GM19023 (cell line): Measurements from ENCODE around the gene NPIPA2.
"Not testable (repeated sequence)": the region's sequence is repeated elsewhere in the genome, so short reads cannot be mapped to it uniquely, and the experiment has no call there.

Experiments
- ATAC-seq: cut with Tn5 transposase; IDR thresholded peaks from one replicate; pipeline ENCODE4 v1.9.1; 2021; ENCODE audit warnings: mild to moderate bottlenecking, moderate library complexity; ENCODE audit not compliant: unreplicated experiment

The NPIPA2 gene

GRCh38 chr16:14742273-14743128 lies at the start of gene NPIPA2:
NPIPA2 (plus strand) TSS chr16:14742533; CDS start chr16:14748066, 5,533 bp downstream.
- ATAC-seq, result peak; percentile 98

DNA sequence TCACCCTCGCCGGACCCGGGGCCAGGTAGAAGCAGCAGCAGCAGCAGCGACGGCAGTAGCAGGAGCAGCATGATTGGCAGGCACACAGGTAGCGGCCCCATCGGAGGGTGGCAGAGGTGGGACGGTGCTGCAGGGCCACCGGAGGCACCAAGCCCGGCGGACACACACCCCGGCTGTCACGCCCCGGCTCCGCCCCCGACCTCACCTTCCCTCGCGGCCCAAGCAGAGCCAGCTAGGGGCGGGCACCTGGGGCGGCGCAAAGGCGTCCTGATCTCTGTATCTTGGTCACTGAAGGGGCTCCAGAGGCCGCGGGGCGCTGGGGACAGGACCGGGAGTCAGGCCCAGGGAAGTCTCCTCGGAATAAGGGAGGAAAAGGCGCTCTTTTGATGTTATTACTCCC lies 48.2 kb upstream of the NPIPA2 start, which contains the start of gene PLA2G10:
PLA2G10 (minus strand) TSS at position 180 of the 400 bp plus-strand sequence; CDS start at position 101, 79 bp downstream.
- ATAC-seq, result not testable (repeated sequence)

GRCh38 chr16:14701859-14702258 lies 40.5 kb upstream of the NPIPA2 start:
- not testable (repeated sequence) for ATAC-seq

DNA sequence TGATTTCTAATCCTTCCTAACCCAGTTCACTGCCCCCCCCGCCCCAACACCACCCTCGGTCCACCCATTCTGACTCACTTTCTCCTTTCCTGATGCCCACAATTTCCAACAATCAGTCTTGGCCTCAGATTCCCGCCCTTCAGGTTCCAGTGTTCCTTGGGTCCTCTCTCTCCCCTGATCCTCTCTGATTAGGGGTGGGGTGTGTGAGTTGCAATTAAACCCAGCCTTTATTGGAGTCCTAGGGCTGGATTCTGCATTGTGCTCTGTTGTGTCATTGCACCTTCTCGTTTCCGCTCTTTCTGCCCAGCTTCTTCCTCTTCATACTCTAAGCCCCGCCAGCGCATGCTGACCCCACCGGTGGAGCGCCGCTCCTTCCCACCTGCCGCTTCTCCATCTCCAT lies 39.7 kb upstream of the NPIPA2 start:
- ATAC-seq, result not testable (repeated sequence)

DNA sequence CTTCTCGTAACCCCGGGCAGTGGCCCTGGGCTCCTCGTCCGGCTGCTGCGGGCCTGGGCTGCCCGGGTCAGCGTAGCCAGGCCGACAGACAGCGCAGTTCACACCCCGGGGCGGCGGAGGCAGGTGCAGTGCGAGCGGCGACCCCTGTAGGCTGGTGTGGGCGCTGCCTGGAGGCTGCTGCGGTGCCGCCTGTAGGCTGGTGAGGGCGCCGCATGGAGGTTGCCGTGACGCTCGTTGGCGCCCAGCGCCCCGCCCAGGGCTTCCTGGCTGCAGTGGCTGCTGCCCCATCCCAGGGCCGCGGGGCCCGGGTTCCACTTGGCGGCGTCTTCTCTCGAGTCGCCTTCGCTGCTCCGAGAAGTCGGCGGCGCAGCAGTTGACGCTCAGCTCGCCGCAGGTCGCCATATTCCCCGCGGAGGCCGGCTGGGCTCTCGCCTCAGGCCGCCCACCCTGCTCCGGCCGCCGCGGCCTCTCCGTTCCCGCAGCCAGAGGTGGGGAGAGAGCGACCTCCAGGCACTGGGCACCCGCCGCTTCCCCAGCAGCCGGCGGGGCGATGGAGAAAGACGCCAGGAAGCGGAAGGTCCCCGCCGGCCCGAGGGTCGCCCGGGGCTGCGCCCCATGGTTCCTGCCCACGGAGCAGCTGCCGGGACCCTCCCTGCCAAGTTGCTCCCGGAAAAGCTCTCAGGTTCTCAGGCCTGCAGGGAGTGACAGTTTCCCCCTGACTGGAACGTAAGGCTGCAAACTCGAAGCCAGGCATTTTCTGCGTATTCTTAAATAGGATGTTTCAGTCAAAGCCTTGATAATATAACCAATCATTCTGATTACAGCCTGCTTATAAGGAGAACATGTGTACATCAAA lies 38.9 kb upstream of the NPIPA2 start, which contains the start of gene NPIPA3:
NPIPA3 (plus strand) TSS at position 256 of the 856 bp plus-strand sequence. CDS start 5,533 bp downstream, outside the sequence.
- ATAC-seq, result peak; percentile 98

- not testable (repeated sequence) for ATAC-seq
Observed at GRCh38 chr16:14733233-14733632, 9.1 kb upstream of the NPIPA2 start.

GRCh38 chr16:14740832-14741385 lies 1.4 kb upstream of the NPIPA2 start:
- ATAC-seq, result not testable (repeated sequence)

DNA sequence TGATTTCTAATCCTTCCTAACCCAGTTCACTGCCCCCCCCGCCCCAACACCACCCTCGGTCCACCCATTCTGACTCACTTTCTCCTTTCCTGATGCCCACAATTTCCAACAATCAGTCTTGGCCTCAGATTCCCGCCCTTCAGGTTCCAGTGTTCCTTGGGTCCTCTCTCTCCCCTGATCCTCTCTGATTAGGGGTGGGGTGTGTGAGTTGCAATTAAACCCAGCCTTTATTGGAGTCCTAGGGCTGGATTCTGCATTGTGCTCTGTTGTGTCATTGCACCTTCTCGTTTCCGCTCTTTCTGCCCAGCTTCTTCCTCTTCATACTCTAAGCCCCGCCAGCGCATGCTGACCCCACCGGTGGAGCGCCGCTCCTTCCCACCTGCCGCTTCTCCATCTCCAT lies 539 bp upstream of the NPIPA2 start:
- ATAC-seq, result not testable (repeated sequence)

GRCh38 chr16:14773654-14774053 lies 31.3 kb downstream of the NPIPA2 start:
- ATAC-seq, result not testable (repeated sequence)

DNA sequence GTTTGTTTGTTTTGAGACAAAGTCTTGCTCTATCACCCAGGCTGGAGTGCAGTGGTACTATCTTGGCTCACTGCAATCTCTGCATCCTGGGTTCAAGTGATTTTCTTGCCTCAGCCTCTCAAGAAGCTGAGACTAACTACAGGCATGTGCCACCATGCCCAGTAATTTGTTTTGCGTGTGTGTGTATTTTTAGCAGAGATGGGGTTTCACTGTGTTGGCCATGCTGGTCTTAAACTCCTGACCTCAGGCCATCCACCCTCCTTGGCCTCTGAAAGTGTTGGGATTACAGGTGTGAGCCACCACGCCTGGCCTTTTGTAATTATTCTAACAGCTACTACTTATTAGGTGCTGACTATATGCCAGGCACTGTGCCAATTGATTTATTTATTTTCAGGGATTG lies 33.3 kb downstream of the NPIPA2 start:
- ATAC-seq, result not testable (repeated sequence)

GRCh38 chr16:14776763-14777162 lies 34.4 kb downstream of the NPIPA2 start:
- ATAC-seq, result not testable (repeated sequence)

- not testable (repeated sequence) for ATAC-seq
Observed at GRCh38 chr16:14779368-14779877, 37.1 kb downstream of the NPIPA2 start.

GRCh38 chr16:14786180-14786579 lies 43.8 kb downstream of the NPIPA2 start:
- not testable (repeated sequence) for ATAC-seq

- not testable (repeated sequence) for ATAC-seq
Observed at GRCh38 chr16:14789577-14789976, 47.2 kb downstream of the NPIPA2 start.

GRCh38 chr16:14790320-14790956 lies 48.1 kb downstream of the NPIPA2 start:
- not testable (repeated sequence) for ATAC-seq

DNA sequence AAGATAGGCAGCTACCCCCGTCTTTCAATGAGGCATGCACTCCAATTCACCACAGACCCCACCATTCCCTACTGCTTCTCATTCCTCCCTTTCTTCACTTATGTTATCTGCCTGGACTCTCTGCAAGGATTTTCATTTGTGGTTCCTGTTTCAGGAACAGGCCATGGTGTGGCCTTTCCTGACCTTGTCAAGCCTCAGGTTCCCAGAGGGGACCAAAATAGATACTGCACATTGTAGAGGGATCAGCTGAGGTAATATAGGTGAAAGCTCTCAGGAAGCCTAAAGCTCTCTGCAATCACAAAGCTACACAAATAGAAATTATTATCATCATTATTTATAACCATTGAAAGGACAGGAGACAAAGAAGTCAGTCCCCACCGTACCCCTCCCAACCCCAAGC lies 50.6 kb downstream of the NPIPA2 start:
- not testable (repeated sequence) for ATAC-seq

DNA sequence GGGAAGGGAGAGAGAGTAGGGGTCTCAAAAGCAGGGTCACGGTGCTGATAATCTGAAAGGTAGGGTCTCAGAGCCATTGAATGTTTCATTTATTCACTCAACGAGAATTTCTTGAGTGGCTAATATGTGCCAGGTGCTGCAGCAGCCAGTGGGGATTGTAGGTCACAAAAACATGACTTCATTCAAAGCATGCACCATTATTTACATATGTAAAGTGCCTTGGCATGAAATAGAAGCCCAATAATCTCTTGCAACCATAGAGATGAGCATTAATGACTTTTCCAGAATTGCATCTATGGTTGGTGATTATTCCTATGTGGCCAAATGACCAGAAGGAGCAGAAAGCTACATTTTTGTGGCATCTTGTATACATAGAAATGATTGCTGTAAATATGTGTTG lies 55.2 kb downstream of the NPIPA2 start:
- not testable (repeated sequence) for ATAC-seq

DNA sequence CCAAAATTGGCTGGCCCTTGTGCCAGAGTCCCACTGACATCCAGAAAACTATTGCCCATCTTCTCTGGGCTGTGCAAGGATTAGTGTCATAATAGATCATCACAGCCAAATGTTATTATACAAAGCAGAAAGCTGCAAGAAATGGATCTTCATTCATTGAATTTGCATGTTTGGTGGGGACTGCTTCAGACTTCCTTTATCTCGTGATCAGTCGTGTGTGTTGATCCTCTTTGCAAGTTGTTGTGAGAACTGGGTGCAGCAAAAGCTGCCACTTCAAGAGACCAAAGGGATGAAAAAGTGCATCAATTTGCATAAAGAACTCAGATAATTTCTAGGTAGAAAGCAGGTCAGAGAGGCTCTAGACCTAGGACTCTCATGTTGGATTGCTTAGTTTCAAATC lies 61.2 kb downstream of the NPIPA2 start:
- not testable (repeated sequence) for ATAC-seq

GRCh38 chr16:14807184-14807678 lies 64.9 kb downstream of the NPIPA2 start:
- not testable (repeated sequence) for ATAC-seq

DNA sequence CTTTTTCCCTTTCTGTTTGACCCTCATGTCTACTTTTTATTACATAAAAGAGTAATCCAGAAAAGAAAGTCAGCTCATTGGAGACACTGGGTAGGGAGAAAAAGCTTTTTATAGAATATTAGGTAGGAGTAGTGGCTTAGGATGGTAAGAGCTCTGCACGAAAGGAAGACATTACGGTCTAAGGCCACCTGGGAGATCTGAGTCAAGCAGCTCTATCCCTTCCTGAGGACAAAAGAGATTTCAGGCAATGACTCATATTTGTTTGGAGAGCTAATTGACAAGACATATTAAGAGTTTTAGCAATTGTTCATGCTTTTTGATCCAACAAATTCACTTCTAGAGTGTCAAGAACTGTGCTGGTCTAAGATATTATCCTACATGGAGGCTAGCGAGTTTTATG lies 71.6 kb downstream of the NPIPA2 start:
- ATAC-seq, result not testable (repeated sequence)
